Activated CD8-positive, alpha-beta memory T cell treated with anti-CD3 and anti-CD28 coated beads, Interleukin-2, amount 50 U/mL, for 1 hour (primary cell): ENCODE data around the gene USP24.

Experiments
- DNase-seq: peaks from one replicate; pipeline ENCODE4 v3.0.0-alpha.2; 2020; ENCODE audit errors: extremely low read depth

Gene USP24

DNA sequence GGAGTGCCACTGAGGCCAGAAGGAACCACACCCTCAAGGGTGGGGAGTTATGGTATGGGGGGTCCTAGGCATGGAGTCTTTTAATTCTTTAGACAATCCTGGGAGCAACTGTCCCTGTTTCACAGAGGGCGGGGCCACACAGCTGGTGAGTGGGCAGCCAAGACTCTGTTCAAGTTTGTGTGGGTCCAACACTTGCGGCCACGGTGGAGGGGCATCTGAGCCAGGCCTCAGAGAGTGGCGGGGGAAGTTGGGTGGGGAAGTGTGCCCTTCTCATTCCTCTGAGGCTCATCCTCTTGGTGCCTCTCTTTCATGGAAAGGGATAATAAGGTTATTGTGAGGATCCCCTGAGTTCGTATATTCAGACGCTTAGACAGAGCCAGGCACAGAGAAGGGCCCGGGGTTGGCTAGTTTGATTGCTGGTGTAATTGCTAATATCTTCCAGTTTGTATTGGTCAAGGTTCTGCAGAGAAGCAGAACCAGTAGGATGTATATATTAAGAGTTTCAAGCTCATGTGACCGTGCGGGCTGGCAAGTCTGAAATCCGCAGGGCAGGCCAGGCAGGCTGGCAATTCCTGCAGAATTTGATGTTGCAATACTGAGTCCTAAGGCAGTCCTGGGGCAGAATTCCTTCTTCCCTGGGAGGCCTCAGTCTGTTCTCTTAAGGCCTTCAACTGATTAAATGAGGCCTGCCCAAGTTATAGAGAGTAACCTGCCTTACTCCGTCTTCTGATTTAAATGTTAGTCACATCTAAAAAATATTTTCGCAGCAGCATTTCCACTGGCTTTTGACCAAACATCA, 159.9 kb downstream of the USP24 start:
- no peak for DNase-seq

- no peak for DNase-seq
Observed at GRCh38 chr1:55054396-55054795, 160.8 kb downstream of the USP24 start.

GRCh38 chr1:55053265-55053954, 161.8 kb downstream of the USP24 start:
- no peak for DNase-seq

DNA sequence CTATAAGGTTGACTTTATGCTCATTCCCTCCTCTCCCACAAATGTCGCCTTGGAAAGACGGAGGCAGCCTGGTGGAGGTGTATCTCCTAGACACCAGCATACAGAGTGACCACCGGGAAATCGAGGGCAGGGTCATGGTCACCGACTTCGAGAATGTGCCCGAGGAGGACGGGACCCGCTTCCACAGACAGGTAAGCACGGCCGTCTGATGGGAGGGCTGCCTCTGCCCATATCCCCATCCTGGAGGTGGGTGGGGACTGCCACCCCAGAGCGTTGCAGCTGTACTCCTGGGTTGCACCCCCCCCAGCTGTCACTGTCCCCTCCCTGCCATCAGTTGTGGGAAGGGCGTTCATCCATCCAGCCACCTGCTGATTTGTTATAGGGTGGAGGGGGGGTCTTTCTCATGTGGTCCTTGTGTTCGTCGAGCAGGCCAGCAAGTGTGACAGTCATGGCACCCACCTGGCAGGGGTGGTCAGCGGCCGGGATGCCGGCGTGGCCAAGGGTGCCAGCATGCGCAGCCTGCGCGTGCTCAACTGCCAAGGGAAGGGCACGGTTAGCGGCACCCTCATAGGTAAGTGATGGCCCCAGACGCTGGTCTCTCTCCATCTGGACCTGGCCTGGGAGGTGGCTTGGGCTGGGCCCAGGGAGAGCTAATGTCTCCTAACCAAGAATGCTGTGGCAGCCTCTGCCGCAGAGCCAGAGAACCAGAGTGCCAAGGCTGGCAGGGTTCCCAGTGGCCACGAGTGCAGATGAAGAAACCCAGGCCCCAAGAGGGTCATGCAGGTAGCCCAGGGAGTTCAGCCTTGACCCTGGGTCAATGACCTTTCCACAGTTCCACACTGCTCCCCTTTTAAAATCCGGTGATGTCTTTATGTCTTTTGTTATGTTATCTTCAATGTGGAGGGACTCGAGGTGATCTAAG, 162.7 kb downstream of the USP24 start:
- DNase-seq = no peak

- DNase-seq = no peak
Observed at GRCh38 chr1:55051621-55052020, 163.5 kb downstream of the USP24 start.

DNA sequence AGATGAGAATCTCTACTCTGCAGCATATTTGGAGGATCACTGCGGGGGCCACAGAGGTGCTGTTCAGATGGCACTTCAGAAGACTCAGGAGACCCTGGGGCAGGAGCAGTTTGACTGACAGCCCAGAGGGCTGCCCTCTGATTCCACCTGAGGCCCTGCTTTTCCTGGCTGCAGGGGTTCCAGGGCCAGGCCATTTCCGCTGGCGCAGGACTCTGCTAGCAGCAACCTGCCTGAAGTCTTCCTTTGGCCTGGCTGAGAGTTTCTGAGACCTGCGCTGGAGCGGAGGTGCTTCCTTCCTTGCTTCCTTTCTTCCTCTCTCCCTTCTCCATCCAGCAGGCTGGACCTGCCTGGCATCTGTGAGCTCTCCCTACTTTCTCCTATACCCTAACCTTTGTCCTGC, 164.0 kb downstream of the USP24 start:
- no peak for DNase-seq

GRCh38 chr1:55050283-55050682, 164.9 kb downstream of the USP24 start:
- no peak for DNase-seq

DNA sequence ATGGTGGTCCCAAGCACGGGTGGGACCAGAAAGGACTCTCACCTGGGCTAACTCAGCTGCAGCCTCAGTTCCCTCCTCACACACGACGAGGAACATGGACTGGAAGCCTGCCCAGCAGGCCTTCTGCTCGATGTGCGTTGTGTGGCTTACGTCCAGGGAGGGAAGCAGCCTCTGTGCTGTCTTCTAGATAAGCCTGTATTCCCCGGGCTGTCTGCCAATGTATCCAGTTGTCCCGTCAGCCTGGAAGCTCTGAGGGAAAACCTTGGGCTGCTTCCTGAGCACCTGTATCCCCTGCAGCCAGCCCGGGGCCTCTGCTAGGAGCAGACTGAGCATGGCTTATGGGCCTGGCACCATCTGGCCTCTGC, 165.3 kb downstream of the USP24 start:
- no peak for DNase-seq

DNA sequence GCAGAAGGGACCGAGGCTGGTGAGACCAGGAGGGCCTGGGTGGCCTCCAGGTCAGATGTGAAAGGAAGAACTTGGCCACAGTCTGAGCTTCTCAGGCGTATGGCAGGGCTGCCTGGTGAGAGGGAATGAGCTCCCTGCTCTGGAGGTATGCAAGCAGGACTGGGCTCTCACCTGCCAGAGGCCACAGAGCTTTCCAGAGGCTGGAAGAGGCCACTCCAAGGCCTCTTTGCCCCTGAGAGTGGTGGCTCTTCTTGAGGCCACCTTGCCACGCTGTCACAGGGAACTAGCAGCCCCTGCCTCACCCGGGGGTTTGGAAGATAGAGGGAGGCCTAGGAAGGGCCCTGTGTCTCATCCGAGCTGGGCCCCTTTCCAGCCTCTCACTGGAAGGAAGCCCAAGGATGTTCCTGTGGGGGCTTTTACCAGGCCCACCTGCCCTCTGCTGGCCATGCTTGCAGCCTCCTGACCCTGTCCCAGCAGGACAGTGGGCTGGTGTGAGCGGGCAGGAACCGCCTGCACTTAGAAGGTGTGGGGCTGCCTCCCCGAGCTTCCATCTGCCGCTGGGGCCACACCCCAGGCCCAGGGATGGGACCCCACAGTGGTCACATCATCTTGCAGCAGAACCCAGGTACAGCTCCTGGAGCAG, 165.8 kb downstream of the USP24 start:
- no peak for DNase-seq

- DNase-seq = no peak
Observed at GRCh38 chr1:55048453-55049270, 166.5 kb downstream of the USP24 start.

- no peak for DNase-seq
Observed at GRCh38 chr1:55047611-55048010, 167.6 kb downstream of the USP24 start.

DNA sequence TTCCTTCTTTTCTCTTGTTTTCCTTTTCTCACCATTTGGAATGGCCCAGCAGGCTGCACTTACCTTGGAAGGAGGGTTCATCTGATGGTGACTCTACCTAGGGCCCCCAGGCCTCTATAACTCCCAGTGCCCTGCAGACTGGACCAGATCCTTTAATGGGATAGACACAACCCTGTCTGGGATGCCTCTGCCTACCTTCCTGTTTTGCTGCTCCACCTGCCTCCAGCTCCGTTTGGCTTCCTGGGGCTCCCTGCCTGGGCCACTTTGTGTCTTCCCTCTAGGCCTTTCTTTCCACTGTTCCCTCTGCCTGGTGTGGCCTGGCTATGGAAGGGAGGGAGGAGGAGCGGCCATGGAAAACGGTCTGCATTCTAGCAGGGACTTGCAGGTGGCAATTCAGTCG, 168.3 kb downstream of the USP24 start:
- no peak for DNase-seq

- no peak for DNase-seq
Observed at GRCh38 chr1:55045430-55045829, 169.7 kb downstream of the USP24 start.

GRCh38 chr1:55044617-55045397, 170.4 kb downstream of the USP24 start:
- DNase-seq = no peak

GRCh38 chr1:55043726-55044125, 171.4 kb downstream of the USP24 start:
- no peak for DNase-seq

DNA sequence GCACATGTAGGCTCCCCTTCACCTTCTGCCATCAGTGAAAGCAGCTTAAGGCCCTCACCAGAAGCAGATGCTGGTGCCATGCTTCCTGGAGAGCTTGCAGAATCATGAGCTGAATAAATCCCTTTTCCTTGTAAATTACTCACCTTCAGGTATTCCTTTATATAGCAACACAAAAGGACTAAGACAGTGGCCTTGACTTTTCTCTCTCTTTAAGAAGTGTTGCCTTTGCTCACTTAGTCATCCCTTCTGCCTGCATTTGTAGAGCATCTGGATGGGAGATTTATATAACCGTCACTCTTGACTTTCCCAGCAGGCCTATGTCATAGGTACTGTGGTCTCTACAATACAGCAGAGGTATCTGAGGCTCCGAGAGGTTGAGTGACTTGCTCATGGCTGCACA, 172.2 kb downstream of the USP24 start:
- no peak for DNase-seq

- DNase-seq = no peak
Observed at GRCh38 chr1:55041613-55042012, 173.6 kb downstream of the USP24 start.

GRCh38 chr1:55040933-55041494, 174.2 kb downstream of the USP24 start:
- no peak for DNase-seq

- no peak for DNase-seq
Observed at GRCh38 chr1:55040083-55040932, 174.9 kb downstream of the USP24 start.
